ENCODE results near the gene FBLL1.

FBLL1 gene

GRCh38 chr5:168553377-168554130, 24.4 kb downstream of the FBLL1 start:
- H3K9me3 ChIP-seq (ENCODE audit: insufficient read depth, low read length): no peaks in the 10 kb centered on the region
- H4K20me1 ChIP-seq (ENCODE audit: low read depth, low read length): 0 out of 2 replicates have a peak, but pooled peaks cover 8% of the 10 kb centered on the region
- TF ChIP-seq, protein P1, sequence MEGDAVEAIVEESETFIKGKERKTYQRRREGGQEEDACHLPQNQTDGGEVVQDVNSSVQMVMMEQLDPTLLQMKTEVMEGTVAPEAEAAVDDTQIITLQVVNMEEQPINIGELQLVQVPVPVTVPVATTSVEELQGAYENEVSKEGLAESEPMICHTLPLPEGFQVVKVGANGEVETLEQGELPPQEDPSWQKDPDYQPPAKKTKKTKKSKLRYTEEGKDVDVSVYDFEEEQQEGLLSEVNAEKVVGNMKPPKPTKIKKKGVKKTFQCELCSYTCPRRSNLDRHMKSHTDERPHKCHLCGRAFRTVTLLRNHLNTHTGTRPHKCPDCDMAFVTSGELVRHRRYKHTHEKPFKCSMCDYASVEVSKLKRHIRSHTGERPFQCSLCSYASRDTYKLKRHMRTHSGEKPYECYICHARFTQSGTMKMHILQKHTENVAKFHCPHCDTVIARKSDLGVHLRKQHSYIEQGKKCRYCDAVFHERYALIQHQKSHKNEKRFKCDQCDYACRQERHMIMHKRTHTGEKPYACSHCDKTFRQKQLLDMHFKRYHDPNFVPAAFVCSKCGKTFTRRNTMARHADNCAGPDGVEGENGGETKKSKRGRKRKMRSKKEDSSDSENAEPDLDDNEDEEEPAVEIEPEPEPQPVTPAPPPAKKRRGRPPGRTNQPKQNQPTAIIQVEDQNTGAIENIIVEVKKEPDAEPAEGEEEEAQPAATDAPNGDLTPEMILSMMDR (IDR thresholded peaks at IDR 0.05; ENCODE audit: insufficient read depth, low read length, poor library complexity, severe bottlenecking): no peak
- TF ChIP-seq EZH2phosphoT487 (conservative IDR thresholded peaks at IDR 0.05; ENCODE audit: low read length): no peak
- H3K9ac ChIP-seq (ENCODE audit: low read length): no peak overlapping the region
- no peak overlapping the region for H2AFZ ChIP-seq (ENCODE audit: low read depth, low read length, severe bottlenecking)
- H3K27me3 ChIP-seq (ENCODE audit: low read length): no peaks in the 10 kb centered on the region
- no peaks in the 10 kb centered on the region for H3K9me2 ChIP-seq (replicated peaks; ENCODE audit: insufficient read depth, low read length)
- no peak overlapping the region for H3K27ac ChIP-seq (ENCODE audit: low read depth, low read length)
- peaks cover 63% of the 10 kb centered on the region for H3K36me3 ChIP-seq (ENCODE audit: low read length)
- H3K4me3 ChIP-seq (ENCODE audit: insufficient read depth, low read length, poor library complexity, severe bottlenecking): no peak overlapping the region
- H3F3A ChIP-seq (ENCODE audit: insufficient read depth): no peaks in the 10 kb centered on the region
- no peak overlapping the region for H3K4me2 ChIP-seq (ENCODE audit: low read depth, low read length, poor library complexity, severe bottlenecking)
- H3K79me2 ChIP-seq (ENCODE audit: insufficient read depth, low read length): peaks cover 5% of the 10 kb centered on the region

DNA sequence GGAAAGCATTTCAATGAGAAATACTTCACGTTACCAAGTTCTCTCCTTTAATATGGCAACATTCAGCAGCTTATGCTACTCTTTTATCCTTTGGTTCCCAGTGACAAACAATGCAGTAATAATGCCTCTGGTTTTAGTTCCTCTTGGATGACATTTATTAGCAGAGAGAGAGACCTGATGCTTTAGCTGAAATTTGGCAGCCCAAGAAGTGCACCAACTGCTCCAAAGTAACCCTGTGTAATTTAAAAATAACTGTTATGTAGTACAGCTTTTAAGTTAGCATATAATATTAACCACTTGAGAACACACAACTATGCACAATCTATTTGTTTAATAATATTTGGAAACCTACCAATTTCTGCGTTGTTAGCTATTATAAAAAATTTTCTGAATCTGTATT, 28.3 kb downstream of the FBLL1 start:
- Histone ChIP-seq H3K27ac (ENCODE audit: low read depth, low read length) (no peak overlapping the region), H3K9me3 (ENCODE audit: insufficient read depth, low read length) (no peaks in the 10 kb centered on the region), H3K9ac (ENCODE audit: low read length) (no peak overlapping the region), H3K9me2 (replicated peaks; ENCODE audit: insufficient read depth, low read length) (no peaks in the 10 kb centered on the region), H3F3A (ENCODE audit: insufficient read depth) (no peaks in the 10 kb centered on the region), H3K4me2 (ENCODE audit: low read depth, low read length, poor library complexity, severe bottlenecking) (no peak overlapping the region), H3K4me3 (ENCODE audit: insufficient read depth, low read length, poor library complexity, severe bottlenecking) (no peak overlapping the region), H4K20me1 (ENCODE audit: low read depth, low read length) (peaks cover 6% of the 10 kb centered on the region; the same call in 1 of the 2 replicates), H2AFZ (ENCODE audit: low read depth, low read length, severe bottlenecking) (no peak overlapping the region), H3K27me3 (ENCODE audit: low read length) (no peaks in the 10 kb centered on the region), H3K36me3 (ENCODE audit: low read length) (peaks cover 64% of the 10 kb centered on the region), H3K79me2 (ENCODE audit: insufficient read depth, low read length) (peaks cover 11% of the 10 kb centered on the region)
- TF ChIP-seq, protein P1 (IDR thresholded peaks at IDR 0.05; ENCODE audit: insufficient read depth, low read length, poor library complexity, severe bottlenecking): no peak
- no peak for TF ChIP-seq EZH2phosphoT487 (conservative IDR thresholded peaks at IDR 0.05; ENCODE audit: low read length)

- Histone ChIP-seq H4K20me1 (ENCODE audit: low read depth, low read length) (peaks cover 36% of the 10 kb centered on the region), H3K4me2 (ENCODE audit: low read depth, low read length, poor library complexity, severe bottlenecking) (no peak overlapping the region), H3K9me2 (replicated peaks; ENCODE audit: insufficient read depth, low read length) (no peaks in the 10 kb centered on the region), H3K4me3 (ENCODE audit: insufficient read depth, low read length, poor library complexity, severe bottlenecking) (no peak overlapping the region), H3F3A (ENCODE audit: insufficient read depth) (no peaks in the 10 kb centered on the region), H2AFZ (ENCODE audit: low read depth, low read length, severe bottlenecking) (no peak overlapping the region), H3K36me3 (ENCODE audit: low read length) (peaks cover 69% of the 10 kb centered on the region), H3K9ac (ENCODE audit: low read length) (no peak overlapping the region), H3K27ac (ENCODE audit: low read depth, low read length) (no peak overlapping the region), H3K79me2 (ENCODE audit: insufficient read depth, low read length) (peaks cover 50% of the 10 kb centered on the region), H3K9me3 (ENCODE audit: insufficient read depth, low read length) (no peaks in the 10 kb centered on the region), H3K27me3 (ENCODE audit: low read length) (no peaks in the 10 kb centered on the region)
- no peak for TF ChIP-seq EZH2phosphoT487 (conservative IDR thresholded peaks at IDR 0.05; ENCODE audit: low read length)
- TF ChIP-seq, protein P1 (IDR thresholded peaks at IDR 0.05; ENCODE audit: insufficient read depth, low read length, poor library complexity, severe bottlenecking): no peak
These were observed 33.2 kb downstream of the FBLL1 start for GRCh38 chr5:168562279-168562678.
